RWPE2 (cell line): ENCODE measurements around the gene MT1M.

ENCODE experiments used
- ATAC-seq: fragments of 200-7000 bp; cut with Tn5 transposase; 3 replicates; pipeline ENCODE4 v1.9.1; 2021; ENCODE audit warnings: low read depth
- DNase-seq: peaks from one replicate; pipeline ENCODE4 v3.0.0-alpha.2; 2020; ENCODE audit warnings: low spot score
- H3K27ac ChIP-seq: fragments of 450-650 bp; 2 replicates; pipeline ENCODE4 v1.5.1; 2017; ENCODE audit warnings: mild to moderate bottlenecking; ENCODE audit not compliant: poor library complexity, severe bottlenecking
- H3K27me3 ChIP-seq: fragments of 250-450 bp; sonication (Bioruptor Pico); 2 replicates; pipeline ENCODE4 v1.5.1; 2021; ENCODE audit warnings: mild to moderate bottlenecking, moderate library complexity; ENCODE audit not compliant: insufficient read depth, poor library complexity, severe bottlenecking
- H3K36me3 ChIP-seq: fragments of 250-450 bp; sonication (Bioruptor Pico); 2 replicates; pipeline ENCODE4 v1.5.1; 2020; ENCODE audit warnings: low read depth, mild to moderate bottlenecking, moderate library complexity
- H3K4me1 ChIP-seq: fragments of 250-450 bp; sonication (Bioruptor Pico); 2 replicates; pipeline ENCODE4 v1.5.1; 2021; ENCODE audit warnings: mild to moderate bottlenecking, moderate library complexity; ENCODE audit not compliant: insufficient read depth, poor library complexity, severe bottlenecking
- H3K4me3 ChIP-seq: fragments of 250-450 bp; sonication (Bioruptor Pico); 2 replicates; pipeline ENCODE4 v1.5.1; 2021; ENCODE audit warnings: mild to moderate bottlenecking, moderate library complexity; ENCODE audit not compliant: severe bottlenecking
- H3K9me3 ChIP-seq: fragments of 250-450 bp; sonication (Bioruptor Pico); 2 replicates; pipeline ENCODE4 v1.5.1; 2021; ENCODE audit warnings: mild to moderate bottlenecking, moderate library complexity; ENCODE audit not compliant: severe bottlenecking
- CTCF ChIP-seq: fragments of 450-650 bp; IDR thresholded peaks from one replicate; pipeline ENCODE4 v1.5.1; 2017; ENCODE audit warnings: mild to moderate bottlenecking, moderate library complexity; ENCODE audit not compliant: poor library complexity, severe bottlenecking

Gene MT1M

GRCh38 chr16:56600398-56600999 lies 32.0 kb upstream of the MT1M start:
- ATAC-seq (peak; percentile 80), DNase-seq (no peak)
- no peaks in the 10 kb centered on the region for H3K9me3 ChIP-seq
- H3K27ac ChIP-seq: no peak overlapping the region
- H3K4me1 ChIP-seq: peaks cover under 1% of the 10 kb centered on the region
- H3K4me3 ChIP-seq: no peak overlapping the region
- no peaks in the 10 kb centered on the region for H3K36me3 ChIP-seq
- peak; percentile 90 for TF ChIP-seq CTCF
- no peaks in the 10 kb centered on the region for H3K27me3 ChIP-seq

GRCh38 chr16:56601325-56601724 lies 31.1 kb upstream of the MT1M start:
- ATAC-seq: no peak

DNA sequence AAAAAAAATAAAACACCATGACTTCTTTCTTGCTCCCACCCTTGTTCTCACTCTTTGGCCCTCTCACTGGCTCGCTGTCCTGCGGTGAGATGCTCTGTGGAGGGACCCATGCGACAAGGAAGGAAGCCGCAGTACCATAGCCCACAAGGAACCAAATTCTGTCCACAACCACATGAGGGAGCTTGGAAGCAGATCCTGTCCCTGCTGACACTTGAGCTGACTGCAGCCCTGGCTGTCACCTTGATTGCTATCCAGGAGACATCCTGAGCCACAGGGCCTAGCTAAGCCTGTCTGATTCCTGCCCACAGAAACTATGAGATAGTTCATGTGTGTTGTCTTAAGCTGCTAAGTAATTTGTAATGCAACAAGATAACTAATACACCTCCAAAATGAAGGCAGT lies 28.9 kb upstream of the MT1M start:
- no peaks in the 10 kb centered on the region for H3K27me3 ChIP-seq
- H3K27ac ChIP-seq: peak overlapping the region; percentile 100
- H3K36me3 ChIP-seq: peaks cover 2% of the 10 kb centered on the region
- peak; percentile 69 for TF ChIP-seq CTCF
- ATAC-seq: no peak
- no peaks in the 10 kb centered on the region for H3K9me3 ChIP-seq
- H3K4me1 ChIP-seq: peaks cover 24% of the 10 kb centered on the region
- H3K4me3 ChIP-seq: no peak overlapping the region
- DNase-seq: no peak

More at GRCh38 chr16:56601325-56601724, 31.1 kb upstream of the MT1M start:
- TF ChIP-seq CTCF: no peak
- Histone ChIP-seq H3K4me3 (no peak overlapping the region), H3K9me3 (no peaks in the 10 kb centered on the region), H3K36me3 (no peaks in the 10 kb centered on the region), H3K4me1 (peaks cover 9% of the 10 kb centered on the region), H3K27me3 (no peaks in the 10 kb centered on the region), H3K27ac (no peak overlapping the region)
- DNase-seq: no peak

DNA sequence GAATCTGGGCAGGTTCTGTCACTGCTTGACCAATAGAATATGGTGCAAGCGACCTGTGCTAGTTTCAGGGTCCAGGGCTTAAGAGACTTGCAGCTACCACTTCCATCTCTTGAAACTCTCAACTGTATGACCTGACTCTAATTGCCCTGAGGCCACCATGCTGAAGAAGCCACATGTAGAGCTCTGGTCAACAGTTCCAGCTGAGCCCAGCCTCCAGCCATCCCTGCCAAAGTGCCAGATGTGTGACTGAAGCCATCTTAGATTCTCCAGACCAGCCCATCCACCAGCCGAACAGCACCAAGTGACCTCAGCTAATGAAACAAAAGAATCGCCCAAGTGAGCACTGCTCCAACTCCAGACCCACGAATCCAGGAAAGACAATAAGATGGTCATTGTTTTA lies 27.5 kb upstream of the MT1M start:
- Histone ChIP-seq H3K4me1 (peaks cover 25% of the 10 kb centered on the region), H3K9me3 (no peaks in the 10 kb centered on the region), H3K27me3 (no peaks in the 10 kb centered on the region), H3K27ac (peak overlapping the region; percentile 100), H3K36me3 (peaks cover 16% of the 10 kb centered on the region), H3K4me3 (no peak overlapping the region)
- no peak for TF ChIP-seq CTCF
- ATAC-seq (no peak), DNase-seq (no peak)

- H3K4me3 ChIP-seq: no peak overlapping the region
- no peak for TF ChIP-seq CTCF
- ATAC-seq (no peak), DNase-seq (no peak)
- H3K4me1 ChIP-seq: peaks cover 30% of the 10 kb centered on the region
- no peaks in the 10 kb centered on the region for H3K9me3 ChIP-seq
- H3K27ac ChIP-seq: peak overlapping the region; percentile 100
- H3K36me3 ChIP-seq: peaks cover 17% of the 10 kb centered on the region
- no peaks in the 10 kb centered on the region for H3K27me3 ChIP-seq
Observed at GRCh38 chr16:56605475-56605874, 27.0 kb upstream of the MT1M start.
